Body of pancreas (tissue), 4 donors: ENCODE measurements around the gene CFAP410.
"Not testable (repeated sequence)": the region's sequence is repeated elsewhere in the genome, so short reads cannot be mapped to it uniquely, and the experiment has no call there.

Experiments used
- CTCF ChIP-seq, 7 experiments: fragments of 450-650 bp in 4 of 7; fragments of 200-600 bp in 3 of 7; sonication (generic) in 3 of 7; IDR thresholded peaks; one replicate each; pipeline ENCODE4 v1.5.1; 2016 to 2019; ENCODE audit warnings: antibody characterized with exemption in 7 of 7
- POLR2A ChIP-seq, 3 donors: fragments of 450-650 bp; IDR thresholded peaks; one replicate each; pipeline ENCODE4 v1.6.1; 2016; ENCODE audit warnings: antibody characterized with exemption in 3 of 3, mild to moderate bottlenecking in 2 of 3

GRCh38 chr21:44342981-44343380 lies 3.8 kb upstream of the CFAP410 start:
- not testable (repeated sequence) for TF ChIP-seq CTCF, POLR2A (IDR thresholded peaks at IDR 0.05)
